ENCODE measurements around the gene TRIP6.

GRCh38 chr7:100888291-100888987, 21.3 kb downstream of the TRIP6 start:
- TF ChIP-seq CTCF (conservative IDR thresholded peaks at IDR 0.05; ENCODE audit: low read depth in 2 of 2) = no peak
- TF ChIP-seq ZNF331 (CRISPR knock-in tag; IDR thresholded peaks at IDR 0.05; ENCODE audit: low read depth) = no peak
- no peak for TF ChIP-seq EZH2phosphoT487 (IDR thresholded peaks at IDR 0.05; ENCODE audit: unreplicated experiment)
- no peak for TF ChIP-seq POLR2AphosphoS5 (IDR thresholded peaks at IDR 0.05; ENCODE audit: low read depth)
- no peak for TF ChIP-seq EZH2 (IDR thresholded peaks at IDR 0.05; ENCODE audit: low read depth, unreplicated experiment)
- no peak for TF ChIP-seq REST (IDR thresholded peaks at IDR 0.05; ENCODE audit: unreplicated experiment)

Data from GM23338 (cell line).